GM19240 (cell line): ENCODE measurements around the gene MRPL43.
A peak's percentile ranks its signal among the peaks of the same experiment; 100 is the strongest.

Source experiments
- DNase-seq: peaks from one replicate; pipeline ENCODE4 v3.0.0; 2011; ENCODE audit warnings: low spot score; ENCODE audit not compliant: insufficient read length

MRPL43 gene

GRCh38 chr10:101005361-101005760 is 18.1 kb upstream of the MRPL43 start:
- DNase-seq, result no peak

GRCh38 chr10:101003639-101004206 is 16.4 kb upstream of the MRPL43 start:
- no peak for DNase-seq

- DNase-seq, result no peak
Observed at GRCh38 chr10:101002456-101002855, 15.2 kb upstream of the MRPL43 start.

- no peak for DNase-seq
Observed at GRCh38 chr10:101001659-101002035, 14.3 kb upstream of the MRPL43 start.

- no peak for DNase-seq
Observed at GRCh38 chr10:101000915-101001658, 13.8 kb upstream of the MRPL43 start.

GRCh38 chr10:101000127-101000914 is 13.0 kb upstream of the MRPL43 start:
- DNase-seq, result no peak

GRCh38 chr10:100999742-101000126 is 12.4 kb upstream of the MRPL43 start, which contains the start of gene LZTS2:
LZTS2 (plus strand) TSS chr10:100999808; CDS start chr10:101002539, 2,731 bp downstream.
- DNase-seq, result no peak

- peak; percentile 97 for DNase-seq
Observed at GRCh38 chr10:100998991-100999741, 11.9 kb upstream of the MRPL43 start.

- DNase-seq, result peak; percentile 78
Observed at GRCh38 chr10:100998183-100998990, 11.1 kb upstream of the MRPL43 start.

- peak; percentile 71 for DNase-seq
Observed at GRCh38 chr10:100997360-100998182, 10.3 kb upstream of the MRPL43 start.

- no peak for DNase-seq
Observed at GRCh38 chr10:100996678-100997359, 9.5 kb upstream of the MRPL43 start.

GRCh38 chr10:100995181-100995580 is 7.9 kb upstream of the MRPL43 start:
- no peak for DNase-seq

- no peak for DNase-seq
Observed at GRCh38 chr10:100993986-100994708, 6.8 kb upstream of the MRPL43 start.

- no peak for DNase-seq
Observed at GRCh38 chr10:100989088-100989487, 1.8 kb upstream of the MRPL43 start.

- DNase-seq, result no peak
Observed at GRCh38 chr10:100988166-100988565, 869 bp upstream of the MRPL43 start.

GRCh38 chr10:100987685-100988049 is 370 bp upstream of the MRPL43 start:
- no peak for DNase-seq

- no peak for DNase-seq
Observed at GRCh38 chr10:100986623-100986951, 710 bp downstream of the MRPL43 start.

- no peak for DNase-seq
Observed at GRCh38 chr10:100985336-100985735, 2.0 kb downstream of the MRPL43 start.

- DNase-seq, result no peak
Observed at GRCh38 chr10:100984672-100985177, 2.6 kb downstream of the MRPL43 start.
